Measurements from ENCODE around the gene CNN2.

GRCh38 chr19:1062387-1063029 lies 36.1 kb downstream of the CNN2 start:
- no peak for TF ChIP-seq ETS1 (conservative IDR thresholded peaks at IDR 0.05; ENCODE audit: control insufficient read depth, low read depth, low read length)
- TF ChIP-seq, protein P1, sequence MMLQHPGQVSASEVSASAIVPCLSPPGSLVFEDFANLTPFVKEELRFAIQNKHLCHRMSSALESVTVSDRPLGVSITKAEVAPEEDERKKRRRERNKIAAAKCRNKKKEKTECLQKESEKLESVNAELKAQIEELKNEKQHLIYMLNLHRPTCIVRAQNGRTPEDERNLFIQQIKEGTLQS (IDR thresholded peaks at IDR 0.05), result no peak
- TF ChIP-seq, protein P1 (CRISPR knock-in tag; conservative IDR thresholded peaks at IDR 0.05), result no peak
- TF ChIP-seq PYGO2 (tag; IDR thresholded peaks at IDR 0.05), result no peak
- TF ChIP-seq EZH2 (IDR thresholded peaks at IDR 0.05; ENCODE audit: borderline replicate concordance, low read depth, low read length), result no peak
- TF ChIP-seq SETDB1 (IDR thresholded peaks at IDR 0.05; ENCODE audit: low read length), result no peak
